Measurements from ENCODE around the gene VGLL2. TPM values are rescaled to one million over a fixed set of nuclear protein-coding genes. Genes with fewer than 3 reads are reported as not detected.

Gene VGLL2
- total RNA-seq, 1 donor from 2014 or later: 0.77 TPM

- TF ChIP-seq, protein P1, sequence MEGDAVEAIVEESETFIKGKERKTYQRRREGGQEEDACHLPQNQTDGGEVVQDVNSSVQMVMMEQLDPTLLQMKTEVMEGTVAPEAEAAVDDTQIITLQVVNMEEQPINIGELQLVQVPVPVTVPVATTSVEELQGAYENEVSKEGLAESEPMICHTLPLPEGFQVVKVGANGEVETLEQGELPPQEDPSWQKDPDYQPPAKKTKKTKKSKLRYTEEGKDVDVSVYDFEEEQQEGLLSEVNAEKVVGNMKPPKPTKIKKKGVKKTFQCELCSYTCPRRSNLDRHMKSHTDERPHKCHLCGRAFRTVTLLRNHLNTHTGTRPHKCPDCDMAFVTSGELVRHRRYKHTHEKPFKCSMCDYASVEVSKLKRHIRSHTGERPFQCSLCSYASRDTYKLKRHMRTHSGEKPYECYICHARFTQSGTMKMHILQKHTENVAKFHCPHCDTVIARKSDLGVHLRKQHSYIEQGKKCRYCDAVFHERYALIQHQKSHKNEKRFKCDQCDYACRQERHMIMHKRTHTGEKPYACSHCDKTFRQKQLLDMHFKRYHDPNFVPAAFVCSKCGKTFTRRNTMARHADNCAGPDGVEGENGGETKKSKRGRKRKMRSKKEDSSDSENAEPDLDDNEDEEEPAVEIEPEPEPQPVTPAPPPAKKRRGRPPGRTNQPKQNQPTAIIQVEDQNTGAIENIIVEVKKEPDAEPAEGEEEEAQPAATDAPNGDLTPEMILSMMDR (IDR thresholded peaks at IDR 0.05; ENCODE audit: unreplicated experiment): no peak
- Mint-ChIP-seq H3K4me3 (ENCODE audit: unreplicated experiment) (no peak overlapping the region), H3K9me3 (ENCODE audit: unreplicated experiment) (no peaks in the 10 kb centered on the region), H3K4me1 (ENCODE audit: unreplicated experiment) (peaks cover 9% of the 10 kb centered on the region), H3K27ac (ENCODE audit: unreplicated experiment) (no peak overlapping the region), H3K36me3 (ENCODE audit: low read depth, unreplicated experiment) (no peaks in the 10 kb centered on the region), H3K27me3 (ENCODE audit: unreplicated experiment) (no peaks in the 10 kb centered on the region)
- DNase-seq (ENCODE audit: low spot score): no peak
Measured at GRCh38 chr6:117276778-117277316, 11.5 kb downstream of the VGLL2 start.

DNA sequence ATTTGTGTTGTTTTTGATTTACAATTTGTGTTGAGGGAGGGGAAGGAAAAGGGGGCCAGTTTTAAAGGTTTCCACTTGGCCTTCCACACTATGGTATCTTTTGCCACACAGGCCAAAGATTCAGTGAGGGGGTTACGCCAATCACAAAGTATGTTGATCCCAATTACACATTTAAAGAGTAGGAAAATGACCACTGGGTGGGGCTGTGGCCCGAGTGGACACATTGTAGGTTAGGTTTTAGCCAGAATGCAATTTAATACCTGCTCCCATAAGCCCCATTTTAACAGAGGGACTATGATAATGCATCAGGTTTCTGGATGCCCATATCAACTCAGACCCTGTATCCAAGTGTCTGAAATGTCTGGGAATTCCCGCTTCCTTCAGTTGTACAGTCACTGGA lies 15.6 kb downstream of the VGLL2 start:
- no peak for DNase-seq (ENCODE audit: low spot score)
- TF ChIP-seq, protein P1 (IDR thresholded peaks at IDR 0.05; ENCODE audit: unreplicated experiment): no peak
- H3K9me3 Mint-ChIP-seq (ENCODE audit: unreplicated experiment): no peaks in the 10 kb centered on the region
- no peak overlapping the region for H3K4me3 Mint-ChIP-seq (ENCODE audit: unreplicated experiment)
- H3K27me3 Mint-ChIP-seq (ENCODE audit: unreplicated experiment): no peaks in the 10 kb centered on the region
- H3K36me3 Mint-ChIP-seq (ENCODE audit: low read depth, unreplicated experiment): no peaks in the 10 kb centered on the region
- peaks cover 22% of the 10 kb centered on the region for H3K4me1 Mint-ChIP-seq (ENCODE audit: unreplicated experiment)
- no peak overlapping the region for H3K27ac Mint-ChIP-seq (ENCODE audit: unreplicated experiment)

- Mint-ChIP-seq H3K36me3 (ENCODE audit: low read depth, unreplicated experiment) (no peaks in the 10 kb centered on the region), H3K9me3 (ENCODE audit: unreplicated experiment) (no peaks in the 10 kb centered on the region), H3K4me1 (ENCODE audit: unreplicated experiment) (no peaks in the 10 kb centered on the region), H3K27ac (ENCODE audit: unreplicated experiment) (no peak overlapping the region), H3K27me3 (ENCODE audit: unreplicated experiment) (peaks cover 2% of the 10 kb centered on the region), H3K4me3 (ENCODE audit: unreplicated experiment) (no peak overlapping the region)
- TF ChIP-seq, protein P1 (IDR thresholded peaks at IDR 0.05; ENCODE audit: unreplicated experiment): no peak
- no peak for DNase-seq (ENCODE audit: low spot score)
Measured at GRCh38 chr6:117288083-117288715, 22.8 kb downstream of the VGLL2 start.

DNA sequence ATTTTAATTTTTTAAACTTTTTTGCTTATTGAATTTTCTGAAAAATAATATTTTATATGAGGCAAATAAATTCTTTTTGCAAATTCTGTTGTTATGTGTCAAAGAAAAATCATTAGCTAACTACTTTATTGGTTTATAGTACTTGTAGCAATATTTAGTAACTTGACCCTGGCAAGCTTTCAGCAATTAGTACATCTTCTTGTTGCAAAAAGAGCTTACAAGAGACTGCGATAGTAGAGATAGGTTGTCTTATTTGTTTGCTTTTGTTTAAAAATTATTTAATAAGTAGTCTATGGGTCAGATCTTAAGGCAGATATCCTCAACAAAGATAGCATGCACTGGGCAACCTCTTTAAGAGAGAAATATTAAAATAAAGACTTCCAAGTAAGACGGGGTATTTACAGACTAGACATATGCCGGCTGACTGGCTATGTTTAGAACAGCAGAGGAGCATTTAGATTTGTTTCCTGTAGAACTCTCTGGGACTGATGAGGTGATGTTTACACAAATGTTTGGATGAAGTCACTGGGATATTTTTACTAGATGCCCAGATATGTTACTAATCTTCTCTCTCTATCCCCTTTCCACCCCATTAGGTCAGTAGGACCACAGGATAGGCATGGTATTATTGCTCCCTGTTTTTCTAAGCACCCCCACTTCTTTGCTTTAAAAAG lies 25.0 kb downstream of the VGLL2 start:
- no peaks in the 10 kb centered on the region for H3K4me1 Mint-ChIP-seq (ENCODE audit: unreplicated experiment)
- TF ChIP-seq, protein P1 (IDR thresholded peaks at IDR 0.05; ENCODE audit: unreplicated experiment): no peak
- no peak for DNase-seq (ENCODE audit: low spot score)
- no peaks in the 10 kb centered on the region for H3K9me3 Mint-ChIP-seq (ENCODE audit: unreplicated experiment)
- no peak overlapping the region for H3K27ac Mint-ChIP-seq (ENCODE audit: unreplicated experiment)
- H3K4me3 Mint-ChIP-seq (ENCODE audit: unreplicated experiment): no peak overlapping the region
- peaks cover 2% of the 10 kb centered on the region for H3K27me3 Mint-ChIP-seq (ENCODE audit: unreplicated experiment)
- no peaks in the 10 kb centered on the region for H3K36me3 Mint-ChIP-seq (ENCODE audit: low read depth, unreplicated experiment)

GRCh38 chr6:117298941-117299340 lies 33.6 kb downstream of the VGLL2 start:
- no peaks in the 10 kb centered on the region for H3K4me1 Mint-ChIP-seq (ENCODE audit: unreplicated experiment)
- H3K27me3 Mint-ChIP-seq (ENCODE audit: unreplicated experiment): no peaks in the 10 kb centered on the region
- H3K4me3 Mint-ChIP-seq (ENCODE audit: unreplicated experiment): no peak overlapping the region
- no peak for DNase-seq (ENCODE audit: low spot score)
- H3K36me3 Mint-ChIP-seq (ENCODE audit: low read depth, unreplicated experiment): no peaks in the 10 kb centered on the region
- H3K27ac Mint-ChIP-seq (ENCODE audit: unreplicated experiment): no peak overlapping the region
- no peaks in the 10 kb centered on the region for H3K9me3 Mint-ChIP-seq (ENCODE audit: unreplicated experiment)
- TF ChIP-seq, protein P1 (IDR thresholded peaks at IDR 0.05; ENCODE audit: unreplicated experiment): no peak

All from endothelial cell (in vitro differentiated cells).